Epidermal melanocyte (primary cell): Measurements from ENCODE around the gene YLPM1.

ENCODE experiments used
- DNase-seq: peaks from one replicate; pipeline ENCODE4 v3.0.0; 2011; ENCODE audit warnings: low spot score; ENCODE audit not compliant: insufficient read length

Gene YLPM1

DNA sequence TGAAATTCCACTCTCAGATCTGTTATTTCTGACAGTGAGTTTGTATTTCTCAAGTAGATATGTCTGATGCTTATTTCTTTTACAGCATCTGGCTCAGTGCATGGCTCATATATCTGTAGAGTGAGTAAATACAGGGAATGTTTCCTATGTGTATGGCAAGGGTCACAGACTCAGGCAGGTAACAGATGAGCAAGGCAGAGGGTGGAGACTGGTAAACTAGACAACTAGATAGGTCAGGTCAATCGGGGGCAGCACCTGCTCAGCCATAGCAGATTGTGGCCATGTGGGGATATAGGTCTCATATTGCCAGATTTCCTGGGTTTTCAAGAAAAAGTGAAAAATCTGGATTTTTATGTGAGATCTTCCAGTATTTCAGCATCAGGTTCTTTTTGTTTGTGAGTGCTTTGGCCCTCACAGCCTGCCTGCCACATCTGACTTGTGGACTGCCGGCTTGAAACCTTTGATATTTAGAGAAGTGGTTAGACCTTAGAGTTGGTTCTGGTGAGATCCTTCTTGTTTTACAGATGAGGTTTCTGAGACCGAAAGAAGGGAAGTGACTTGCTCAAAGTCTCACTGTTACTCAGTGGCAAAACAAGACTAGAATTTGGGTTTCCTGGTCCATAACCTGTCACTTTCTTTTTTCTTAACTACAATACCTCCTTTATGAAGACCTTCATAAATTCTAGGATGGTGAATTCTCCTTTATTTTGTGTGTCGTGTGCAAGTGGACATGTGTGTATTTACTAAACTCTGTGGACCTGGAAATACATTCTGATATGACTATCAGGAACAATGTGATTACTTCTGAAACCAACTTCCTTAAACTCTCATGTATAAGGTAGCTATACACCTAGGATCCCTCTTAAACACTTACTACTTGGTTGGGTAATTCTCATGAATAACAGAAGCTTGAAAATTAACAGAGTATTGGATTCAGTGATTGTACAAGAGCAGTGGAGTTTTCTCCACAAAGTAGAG, 78.4 kb downstream of the YLPM1 start:
- DNase-seq, result no peak

DNA sequence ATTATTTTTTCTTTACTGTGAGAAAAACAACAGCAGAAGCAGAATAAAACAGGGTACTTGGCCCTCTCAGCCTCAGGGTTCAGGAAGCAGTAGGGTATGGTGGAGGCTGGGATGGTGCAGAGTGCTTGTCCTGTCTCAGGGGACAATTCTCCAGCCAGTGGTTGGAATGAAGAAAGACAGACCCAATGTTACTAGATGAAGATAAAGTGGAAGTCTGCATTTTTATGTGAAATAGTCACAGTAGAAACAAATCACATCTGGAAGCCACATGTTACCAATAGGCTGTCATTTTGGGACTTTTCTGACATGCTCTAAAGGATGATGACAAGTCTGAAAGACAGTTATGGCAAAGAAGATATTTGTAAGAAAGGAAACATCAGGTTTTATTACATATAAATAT, 80.5 kb downstream of the YLPM1 start:
- DNase-seq, result no peak

DNA sequence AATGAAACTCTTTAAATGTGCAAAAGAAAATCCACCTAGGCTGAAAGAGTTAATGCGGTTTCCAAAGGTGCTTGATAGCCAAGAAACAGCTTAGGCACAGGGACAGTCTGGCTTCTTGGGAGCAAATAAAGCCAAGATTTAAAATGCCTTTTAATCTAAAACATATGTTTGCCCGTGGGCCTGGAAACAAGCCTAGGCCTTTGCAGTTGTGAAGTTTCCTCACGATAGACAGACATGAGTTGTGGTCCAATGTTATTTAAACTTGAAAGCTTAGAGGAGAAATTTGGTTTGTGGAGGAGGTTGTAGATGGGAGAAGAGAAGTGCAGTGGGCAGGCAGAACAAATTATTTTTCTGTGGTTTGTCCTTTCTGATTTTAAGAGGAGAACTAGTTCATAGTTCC, 83.1 kb downstream of the YLPM1 start:
- no peak for DNase-seq

DNA sequence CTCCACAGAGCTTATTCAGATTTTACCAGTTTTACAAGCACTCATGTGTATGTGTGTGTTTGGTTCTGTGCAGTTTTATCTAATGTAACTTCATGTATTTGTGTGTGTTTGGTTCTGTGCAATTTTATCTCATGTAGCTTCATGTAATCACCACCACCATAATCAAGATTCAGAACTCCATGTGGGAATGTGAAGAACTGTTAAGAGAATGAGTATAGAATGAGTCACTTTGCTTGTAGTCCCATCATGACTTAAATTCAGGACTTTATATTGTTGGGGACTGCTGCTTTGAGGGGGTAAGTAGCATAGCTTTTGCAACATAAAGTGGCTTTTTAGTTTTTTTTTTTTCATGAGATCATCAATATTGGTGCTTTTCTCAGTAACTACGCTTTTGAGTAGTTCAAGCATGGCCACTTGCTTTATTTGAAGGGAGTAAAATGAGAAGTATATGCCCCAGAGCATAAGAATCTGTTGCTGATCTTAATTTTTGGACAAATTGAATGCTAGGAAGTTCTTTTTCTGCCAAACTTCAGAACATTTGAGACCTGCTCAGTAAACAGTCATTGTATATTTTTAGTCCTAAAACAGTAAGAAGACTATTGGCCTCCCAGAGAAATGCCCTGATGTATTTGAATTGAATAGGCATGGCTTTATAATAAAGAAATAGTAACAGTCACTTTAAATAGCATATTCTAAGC, 84.0 kb downstream of the YLPM1 start:
- no peak for DNase-seq

DNA sequence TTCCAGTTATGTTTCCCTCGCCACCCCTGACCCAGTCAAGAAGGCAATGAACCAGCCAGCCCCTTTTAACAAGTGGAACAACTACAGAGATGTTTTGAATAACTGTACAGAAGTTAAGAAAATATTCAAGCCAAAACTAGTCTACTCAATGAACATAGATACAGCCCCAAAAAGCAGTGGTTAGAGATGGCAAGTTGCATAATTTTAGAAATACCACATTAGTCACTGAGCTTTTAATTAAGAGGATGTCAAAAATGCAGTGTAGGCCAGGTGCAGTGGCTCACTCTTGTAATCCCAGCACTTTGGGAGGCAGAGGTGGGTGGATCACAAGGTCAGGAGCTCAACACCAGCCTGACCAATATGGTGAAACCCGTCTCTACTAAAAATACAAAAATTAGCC, 85.7 kb downstream of the YLPM1 start:
- no peak for DNase-seq

DNA sequence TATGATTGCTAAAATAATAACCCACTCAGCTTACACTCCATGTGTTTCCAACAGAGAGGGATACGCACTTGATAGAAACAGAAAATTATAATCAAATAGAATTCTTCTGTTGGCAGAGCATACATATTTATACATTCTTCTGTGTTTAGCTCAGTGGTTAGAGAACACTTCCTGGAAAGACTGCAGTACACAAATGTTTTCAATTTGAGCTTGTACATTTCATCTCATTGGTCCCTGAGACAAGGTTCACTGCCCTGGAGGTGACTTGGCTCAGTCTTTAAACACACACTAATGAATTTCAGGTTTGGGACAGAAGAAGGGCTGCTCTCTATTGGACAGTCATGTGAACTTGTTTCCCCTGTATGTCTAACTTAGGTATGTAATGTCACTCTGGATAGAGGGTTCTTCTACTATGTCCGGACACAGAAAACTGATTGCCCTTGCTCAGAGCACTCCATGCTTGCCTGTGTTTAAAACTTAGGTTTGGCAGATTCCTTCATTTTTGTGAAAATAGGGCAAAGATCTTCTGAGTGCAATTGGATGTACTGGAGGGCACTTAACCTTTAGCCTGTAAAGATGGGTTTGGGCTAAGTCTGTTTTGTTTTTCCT, 89.9 kb downstream of the YLPM1 start:
- DNase-seq, result no peak

DNA sequence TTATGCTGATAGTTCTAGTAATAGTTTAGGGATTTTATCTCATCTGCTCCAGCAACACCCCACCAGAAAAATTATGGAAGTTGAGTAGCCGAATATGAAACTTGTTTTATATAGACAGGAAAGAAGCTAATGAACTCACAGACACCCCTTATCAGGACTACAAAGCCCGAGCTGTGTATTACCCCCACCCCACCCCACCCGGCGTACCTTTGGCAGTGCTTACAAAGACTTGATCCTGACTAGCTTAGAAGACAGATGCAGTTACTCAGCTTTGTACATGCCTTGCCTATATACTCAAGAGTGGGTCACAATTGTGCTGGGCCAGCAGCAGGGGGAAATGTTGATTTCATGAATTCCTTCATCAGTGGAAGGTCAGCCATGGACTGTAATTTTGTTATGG, 90.5 kb downstream of the YLPM1 start:
- DNase-seq, result no peak

DNA sequence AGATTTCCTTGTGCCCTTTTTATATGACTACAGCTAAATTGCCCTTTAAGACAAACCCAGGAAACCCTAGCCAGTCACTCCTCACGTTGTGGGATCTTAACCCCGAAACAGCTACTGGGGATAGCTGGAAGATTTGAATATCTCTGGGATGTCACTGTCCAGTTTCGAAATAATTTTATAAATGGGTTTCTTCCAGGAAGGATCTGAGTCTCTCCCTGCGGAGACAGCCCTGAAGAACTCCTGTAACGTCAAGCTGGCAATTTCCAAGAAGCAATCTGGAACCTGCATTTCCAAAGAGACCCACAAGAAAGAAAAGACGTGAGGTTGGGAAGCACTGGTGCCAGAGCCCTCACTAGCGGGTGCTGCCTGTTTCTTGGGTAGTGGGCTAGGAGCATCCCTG, 91.9 kb downstream of the YLPM1 start:
- DNase-seq, result no peak

DNA sequence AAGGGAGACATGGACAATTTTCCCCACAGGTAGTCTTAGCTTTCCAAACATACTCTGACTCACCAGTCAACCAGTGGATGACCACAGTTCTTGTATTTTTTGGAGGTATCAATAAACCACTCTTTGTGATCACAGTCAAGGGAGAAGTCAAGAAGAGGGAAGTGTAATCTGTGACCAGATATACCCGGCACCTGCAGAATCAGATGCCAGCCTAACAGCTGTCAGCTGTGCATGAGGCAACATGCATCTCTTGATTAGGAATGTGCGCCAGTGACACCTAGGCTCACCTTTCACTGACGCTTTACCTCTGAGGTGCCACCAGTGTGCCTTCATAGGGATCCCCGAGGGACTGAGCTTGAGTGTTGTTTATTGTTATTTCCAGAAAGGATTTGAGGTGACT, 92.8 kb downstream of the YLPM1 start:
- no peak for DNase-seq

DNA sequence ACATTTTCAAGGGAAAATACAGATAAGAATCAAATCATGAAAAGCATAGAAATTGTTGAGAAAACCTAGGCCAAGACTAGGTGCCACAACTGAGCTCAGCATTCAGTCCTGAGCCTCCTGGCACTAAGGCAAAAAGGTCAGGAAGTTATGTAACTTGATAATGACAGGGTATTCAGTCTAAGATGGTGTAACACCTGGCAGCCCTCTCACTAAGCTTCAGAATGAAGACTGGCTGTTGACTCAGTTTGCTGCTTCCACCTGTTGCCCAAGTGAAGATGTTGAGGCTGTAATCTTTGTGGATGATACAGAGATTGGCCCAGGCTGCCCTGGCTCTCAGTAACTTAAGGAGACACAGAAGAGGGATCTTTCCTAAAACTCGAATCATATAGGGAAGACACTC, 93.2 kb downstream of the YLPM1 start:
- DNase-seq, result no peak

DNA sequence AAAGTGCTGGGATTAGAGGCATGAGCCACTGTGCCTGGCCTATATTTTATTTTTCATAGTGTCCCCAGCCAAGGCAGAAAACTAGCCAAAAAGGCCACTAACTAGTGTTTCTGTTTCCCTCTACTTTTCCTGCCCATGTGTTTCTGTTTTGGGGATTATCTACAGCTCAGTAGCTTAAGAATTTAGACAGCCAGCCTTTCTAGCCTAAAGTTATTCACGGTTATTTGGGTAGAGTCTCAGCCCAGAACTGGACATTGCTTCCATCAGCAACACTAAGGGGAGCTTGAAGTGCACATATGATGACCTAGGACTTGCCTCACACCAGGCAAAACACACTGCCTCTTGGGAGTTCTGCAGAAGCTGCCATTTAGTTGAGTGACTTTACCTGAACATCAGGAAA, 94.9 kb downstream of the YLPM1 start:
- no peak for DNase-seq

DNA sequence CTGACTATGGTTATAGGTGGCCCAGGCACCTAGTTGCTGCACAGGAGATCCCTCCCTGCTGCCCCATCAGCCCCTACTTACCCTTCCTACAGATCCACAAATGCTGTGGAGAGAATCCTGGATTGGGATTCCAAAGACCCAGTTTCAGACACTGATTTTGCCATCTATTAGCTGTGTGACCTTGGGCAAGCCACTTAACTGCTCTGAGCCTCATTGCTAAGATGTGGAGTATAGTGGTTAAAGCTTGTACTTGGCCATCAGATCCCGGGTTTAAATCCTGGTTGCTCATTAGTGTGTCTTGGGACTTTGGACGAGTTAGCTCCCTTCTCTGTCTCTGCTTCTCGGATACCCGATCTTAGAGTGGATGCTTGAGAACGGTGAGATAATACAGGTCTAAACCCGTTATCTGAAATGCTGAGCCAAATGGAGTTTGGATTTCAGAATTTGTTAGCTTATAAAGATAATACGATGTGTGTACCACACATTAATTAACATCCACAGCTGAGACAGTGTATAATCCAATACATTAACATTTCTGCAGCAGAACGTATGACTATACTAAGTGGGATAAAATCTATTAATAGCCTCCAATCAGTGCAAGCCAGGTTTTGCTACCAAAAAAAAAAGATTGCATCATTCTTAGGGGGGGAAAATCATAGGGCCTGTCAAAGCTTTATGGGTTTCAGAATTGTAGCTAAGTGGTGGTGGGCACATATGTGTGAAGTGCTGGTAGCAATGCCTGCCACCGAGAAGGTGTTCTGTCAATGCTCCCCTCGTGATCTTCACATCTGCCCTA, 96.8 kb downstream of the YLPM1 start:
- DNase-seq, result no peak

DNA sequence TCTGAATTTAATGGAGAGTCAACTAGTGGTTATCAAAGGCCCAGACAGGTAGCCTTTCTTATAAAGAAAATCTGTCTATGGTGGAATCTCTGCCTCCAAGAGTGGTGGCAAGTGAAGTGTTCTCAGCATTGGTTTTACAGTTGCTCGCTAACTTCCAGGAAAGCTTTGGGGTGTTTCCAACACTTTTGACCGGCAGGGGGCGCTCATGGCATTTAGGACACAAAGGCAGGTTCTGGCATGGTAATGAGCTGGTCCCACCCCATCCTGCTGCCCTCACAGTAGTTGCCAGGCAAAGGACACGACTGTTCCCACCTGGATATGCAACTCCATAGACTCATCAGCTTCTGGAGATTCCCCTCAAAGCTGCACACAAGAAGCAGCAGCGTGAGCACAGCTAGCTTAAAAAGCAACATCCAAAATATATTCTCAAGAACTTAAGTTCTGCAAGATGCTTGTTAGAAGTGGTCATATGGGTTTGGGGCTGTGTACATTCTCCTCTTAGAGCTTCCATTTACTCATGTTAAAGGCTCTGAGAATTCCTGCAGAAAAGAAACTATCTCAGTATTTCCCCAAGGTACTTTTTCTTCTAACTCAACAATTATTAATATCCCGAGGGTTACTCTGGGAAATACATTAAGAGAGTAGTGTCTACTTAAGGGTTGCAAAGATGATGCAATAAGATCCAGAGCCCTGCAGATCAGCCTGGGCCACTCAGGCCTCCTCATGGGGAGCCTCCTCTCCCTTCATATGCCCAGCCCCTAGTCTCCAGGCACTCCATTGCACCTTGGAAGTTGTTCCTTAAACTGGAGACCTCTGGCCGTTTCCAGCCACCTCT, 98.0 kb downstream of the YLPM1 start:
- DNase-seq, result peak; percentile 69

DNA sequence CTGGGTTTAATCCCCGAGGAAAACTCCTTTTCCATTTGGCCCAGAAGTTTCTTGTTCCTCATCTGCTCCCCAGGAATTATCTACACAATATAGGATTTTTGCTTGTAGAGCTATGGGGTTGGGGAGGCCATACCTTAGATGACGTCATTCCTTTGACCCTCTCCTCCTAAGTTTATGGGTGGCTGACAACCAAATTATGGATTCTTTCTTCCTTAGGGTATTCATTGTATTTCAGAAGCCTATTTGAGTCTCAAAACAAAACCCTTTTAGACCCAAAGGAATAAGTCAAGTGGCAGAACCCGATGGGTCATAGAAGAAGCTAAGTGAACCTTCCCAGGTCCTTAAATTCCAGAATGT, 98.6 kb downstream of the YLPM1 start:
- no peak for DNase-seq

DNA sequence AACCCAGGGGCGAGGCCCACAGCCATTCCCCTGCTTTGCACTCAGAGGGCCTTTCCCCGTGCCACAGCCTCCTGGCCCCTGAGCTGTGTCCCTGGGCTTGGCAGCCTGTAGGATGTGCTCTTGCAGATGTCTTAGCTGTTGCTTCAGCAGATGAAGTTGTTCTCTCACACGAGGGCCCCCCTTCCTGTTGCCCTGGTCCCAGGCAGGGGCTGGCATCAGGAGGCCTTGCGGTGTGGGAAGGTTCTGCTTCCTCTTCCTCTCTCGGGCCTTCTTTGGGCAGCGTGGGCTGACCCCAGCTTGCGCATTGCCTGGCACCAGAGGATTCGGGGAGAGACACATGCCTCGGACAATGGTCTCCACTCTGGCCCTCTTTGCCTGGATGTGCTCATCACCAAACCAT, 100.2 kb downstream of the YLPM1 start:
- DNase-seq, result no peak

DNA sequence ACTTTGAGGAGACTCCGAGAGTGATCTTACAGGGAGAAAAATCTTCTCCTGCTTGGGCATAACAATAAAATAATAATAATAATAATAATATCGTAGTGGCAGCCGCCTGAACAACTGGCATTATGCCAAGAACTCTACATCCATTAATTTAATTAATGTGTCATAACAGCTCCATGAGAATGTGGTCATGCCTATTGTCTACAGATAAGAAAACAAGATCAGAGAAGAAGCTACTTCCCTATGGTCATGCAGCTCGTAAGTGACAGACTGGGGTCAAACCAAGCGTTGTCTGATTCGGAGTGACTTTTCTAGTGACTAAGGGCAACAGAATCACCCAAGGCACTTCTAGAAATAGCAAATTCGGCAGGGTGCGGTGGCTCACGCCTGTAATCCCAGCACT, 101.1 kb downstream of the YLPM1 start:
- DNase-seq, result no peak

DNA sequence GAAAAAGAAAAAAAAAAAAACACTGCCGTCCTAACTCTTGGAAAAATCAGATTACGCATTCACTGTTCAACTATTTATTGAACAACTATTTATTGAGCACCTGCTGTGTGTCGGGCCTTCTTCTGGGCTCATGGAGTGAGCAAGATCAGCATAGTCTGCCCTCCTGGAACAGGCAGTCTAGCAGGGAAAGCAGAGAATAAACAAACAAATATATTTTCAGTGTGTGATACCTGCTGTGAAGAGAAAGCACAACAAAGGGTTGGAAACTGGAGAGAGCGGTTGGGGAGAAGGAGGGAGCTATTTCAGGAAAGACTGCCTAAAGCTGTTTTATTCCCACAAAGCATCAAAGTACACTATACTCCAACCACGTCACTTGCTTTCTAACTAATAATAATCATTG, 102.0 kb downstream of the YLPM1 start:
- DNase-seq, result no peak

DNA sequence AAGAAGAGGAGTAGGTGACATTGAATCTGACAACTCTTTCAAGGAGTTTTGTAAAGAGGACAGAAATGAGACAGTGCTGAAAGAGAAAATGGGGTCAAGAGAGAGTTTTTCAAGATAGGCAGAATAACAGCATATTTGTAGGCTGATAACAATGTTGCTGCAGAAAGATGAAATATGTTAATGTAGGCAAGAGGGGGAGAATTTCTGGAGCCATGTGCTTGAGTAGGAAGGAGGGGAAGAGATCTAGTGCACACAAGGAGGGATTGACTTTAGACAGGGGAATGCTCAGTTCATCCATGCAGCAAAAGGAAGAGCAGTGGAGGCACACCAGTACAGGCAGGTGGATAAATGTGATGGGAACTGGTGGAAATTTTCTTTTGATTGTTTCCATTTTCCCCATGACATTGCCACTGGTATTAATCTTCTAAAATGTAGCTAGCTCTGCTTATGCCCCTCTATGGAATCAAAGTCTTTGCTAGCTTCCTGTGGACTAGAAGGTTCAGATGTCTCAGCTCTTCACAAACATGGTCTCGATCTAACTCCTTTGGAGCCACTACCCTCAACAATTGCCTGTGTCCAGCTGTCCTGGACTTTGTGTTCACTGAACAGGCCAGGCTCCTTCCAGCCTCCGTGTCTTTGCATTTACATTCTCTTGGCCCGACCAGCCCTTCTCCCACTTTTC, 103.7 kb downstream of the YLPM1 start:
- no peak for DNase-seq

DNA sequence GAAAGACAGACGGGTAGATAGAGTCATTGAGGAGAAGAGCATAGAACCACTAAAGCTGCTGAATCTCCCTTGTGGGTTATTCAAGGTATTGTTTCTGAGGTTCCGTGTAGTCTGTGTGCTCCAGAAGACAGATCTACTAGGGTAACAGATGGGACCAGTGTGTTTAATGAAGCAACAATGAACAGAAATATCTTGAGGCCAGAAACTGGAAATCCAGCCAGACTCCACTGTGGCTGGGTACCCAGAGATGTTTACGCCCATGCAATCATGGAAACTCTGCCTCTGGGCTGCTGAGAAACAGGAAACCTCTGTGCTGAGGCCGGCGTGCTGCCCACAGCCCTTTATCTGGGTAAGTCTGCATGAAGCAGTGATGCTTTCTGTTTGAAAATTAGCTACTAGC, 104.6 kb downstream of the YLPM1 start:
- DNase-seq, result peak; percentile 89

DNA sequence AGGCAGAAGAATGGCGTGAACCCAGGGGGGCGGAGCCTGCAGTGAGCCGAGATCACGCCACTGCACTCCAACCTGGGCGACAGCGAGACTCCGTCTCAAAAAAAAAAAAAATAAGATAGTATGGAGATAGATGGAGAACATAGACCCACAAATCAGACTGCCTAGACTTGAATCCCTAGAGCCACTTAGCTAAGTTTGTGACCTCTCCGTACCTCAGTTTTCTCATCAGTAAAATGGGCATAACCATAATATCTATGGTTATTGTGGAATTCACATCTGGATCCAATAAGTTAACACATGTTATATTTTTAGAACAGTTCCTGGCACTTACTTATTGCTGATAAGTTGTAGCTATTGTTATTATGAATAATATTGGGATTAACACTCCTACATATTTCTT, 105.6 kb downstream of the YLPM1 start:
- DNase-seq, result no peak
